Psoas muscle (tissue), 8 donors: ENCODE measurements around the gene PRPS2. TPM values are rescaled to one million over a fixed set of nuclear protein-coding genes. Genes with fewer than 3 reads are reported as not detected.

Experiments
- ATAC-seq, 4 donors: fragments of 200-7000 bp; cut with Tn5 transposase; one replicate each; pipeline ENCODE4 v1.9.1; 2020; ENCODE audit warnings: moderate library complexity in 3 of 4, mild to moderate bottlenecking in 2 of 4
- DNase-seq, 2 donors: peaks; one replicate each; pipeline ENCODE4 v3.0.0-alpha.2; 2020
- H3K27ac ChIP-seq: fragments of 200-600 bp; one replicate; pipeline ENCODE4 v1.8.0; 2022
- H3K27me3 ChIP-seq, 3 donors: fragments of 200-600 bp in 1 of 3; one replicate each; pipeline versions ENCODE4 v1.6.1 to v1.8.0; 2013 to 2022; ENCODE audit warnings: low read length in 2 of 3, mild to moderate bottlenecking in 2 of 3, moderate library complexity in 1 of 3; ENCODE audit not compliant: insufficient read depth in 3 of 3
- H3K36me3 ChIP-seq, 2 donors: fragments of 200-600 bp in 1 of 2; one replicate each; pipeline versions ENCODE4 v1.6.1 to v1.8.0; 2013 to 2022; ENCODE audit warnings: low read depth in 1 of 2, mild to moderate bottlenecking in 1 of 2, moderate library complexity in 1 of 2; ENCODE audit not compliant: insufficient read depth in 1 of 2
- H3K4me1 ChIP-seq: fragments of 200-600 bp; one replicate; pipeline ENCODE4 v1.8.0; 2022
- H3K4me3 ChIP-seq: fragments of 200-600 bp; one replicate; pipeline ENCODE4 v1.8.0; 2022; ENCODE audit warnings: mild to moderate bottlenecking
- H3K9me3 ChIP-seq: fragments of 200-600 bp; one replicate; pipeline ENCODE4 v1.8.0; 2022
- CTCF ChIP-seq: fragments of 200-600 bp; IDR thresholded peaks from one replicate; pipeline ENCODE4 v1.8.0; 2022; ENCODE audit warnings: antibody characterized with exemption
- WGBS, 3 donors: extraction: QIAGEN DNeasy Blood & Tissue Kit; methylation state at CpG; one replicate each; pipeline versions ENCODE4 v1.1.6 to v1.1.7; 2013; 5-methylcytosine and 5-hydroxymethylcytosine counted together
- intact Hi-C, 2 donors: fragments of 100-400 bp; cut with DNase I; formaldehyde crosslinking; loops; one replicate each; pipeline versions ENCODE4 v1.11.0 to v1.14.2; 2022
- polyA plus RNA-seq, 3 donors: library from polyadenylated mRNA; stranded (reverse); fragments of 200-250 nt; gene quantifications; one replicate each; pipeline ENCODE4 v1.2.3, GENCODE V29; 2013
- total RNA-seq, 4 donors: library from RNA; stranded (reverse); fragmentation: NEBNext Ultra II Directional in 2 of 4; extraction: Animal tissue kit (Norgen Biotek cat#: 25700) in 2 of 4; gene quantifications; one replicate each; pipeline versions ENCODE4 v1.2.1 to v1.2.4, GENCODE V29; 2021 to 2023
- donor health status: healthy with polysubstance abuse.
- donor health status: DM: no; HTN: no; CAD: no; lungs with moderate emphysema.
- donor health status: Bipolar disorder and iron deficiency.
- donor health status: healthy.
- donor health status: DM: yes; HTN: yes; CAD: no.
- donor health status: DM: no; HTN: no; CAD: no.
- donor health status: DM: no; HTN: no; CAD: no.
- donor health status: DM: yes; HTN: yes; CAD: no.

PRPS2 gene
- total and polyA plus RNA-seq, 7 donors, result 0.97 to 3.5 (median 1.9) TPM

- H3K27ac ChIP-seq, result no peak overlapping the region
- 73 to 84% (median 83%) methylated on average over 2 of the region's 2 CpGs for WGBS, 3 donors
- DNase-seq (no peak), ATAC-seq (no peak)
- no peaks in the 10 kb centered on the region for H3K4me1 ChIP-seq
- intact Hi-C loops, result no loop called here
- TF ChIP-seq CTCF, result no peak
- no peak overlapping the region for H3K4me3 ChIP-seq
- no peaks in the 10 kb centered on the region for H3K9me3 ChIP-seq
- no peaks in the 10 kb centered on the region for H3K36me3 ChIP-seq
- peaks cover 0 to 4% (median 0%) of the 10 kb centered on the region in 3 donors for H3K27me3 ChIP-seq
These were observed 52.0 kb downstream of the PRPS2 start for GRCh38 chrX:12843061-12843667.

- no peak for ATAC-seq
- 37 to 44% (median 39%) methylated on average over 6 of the region's 6 CpGs for WGBS, 3 donors
- H3K4me1 ChIP-seq, result no peaks in the 10 kb centered on the region
- no peaks in the 10 kb centered on the region for H3K36me3 ChIP-seq
- no peaks in the 10 kb centered on the region for H3K9me3 ChIP-seq
- H3K27ac ChIP-seq, result no peak overlapping the region
- TF ChIP-seq CTCF, result no peak
- peaks cover 0 to 4% (median 0%) of the 10 kb centered on the region in 3 donors for H3K27me3 ChIP-seq
- intact Hi-C loops, result no loop called here
- no peak overlapping the region for H3K4me3 ChIP-seq
- no peak for DNase-seq
These were observed 52.6 kb downstream of the PRPS2 start for GRCh38 chrX:12843668-12844279.

- 33 to 52% (median 36%) methylated on average over 3 of the region's 3 CpGs for WGBS, 3 donors
- DNase-seq, result no peak
- no peak for TF ChIP-seq CTCF
- ATAC-seq, result no peak
- Histone ChIP-seq H3K27me3 (peaks cover 0 to 4% (median 0%) of the 10 kb centered on the region in 3 donors), H3K4me3 (no peak overlapping the region), H3K4me1 (no peaks in the 10 kb centered on the region), H3K27ac (no peak overlapping the region), H3K9me3 (no peaks in the 10 kb centered on the region), H3K36me3 (no peaks in the 10 kb centered on the region)
- intact Hi-C loops, result no loop called here
These were observed 53.1 kb downstream of the PRPS2 start for GRCh38 chrX:12844319-12844718.

GRCh38 chrX:12865359-12865758 is 74.1 kb downstream of the PRPS2 start:
- Histone ChIP-seq H3K9me3 (peaks cover 3% of the 10 kb centered on the region), H3K4me3 (no peak overlapping the region), H3K27ac (no peak overlapping the region), H3K36me3 (no peaks in the 10 kb centered on the region), H3K27me3 (no peaks in the 10 kb centered on the region), H3K4me1 (no peaks in the 10 kb centered on the region)
- TF ChIP-seq CTCF, result no peak
- intact Hi-C loops, result no loop called here
- DNase-seq, result no peak
- no peak for ATAC-seq
- WGBS, 3 donors, result 55 to 76% (median 66%) methylated on average over 6 to 7 of the region's 7 CpGs
